H1 (cell line): ENCODE data around the gene PRELID2. TPM values are rescaled to one million over a fixed set of nuclear protein-coding genes. Genes with fewer than 3 reads are reported as not detected.

Source experiments
- CHD7 ChIP-seq: fragments of 300-600 bp; sonication (generic); IDR thresholded peaks from 2 replicates; pipeline ENCODE4 v1.7.1; 2012; ENCODE audit warnings: low read length, moderate library complexity, mild to moderate bottlenecking, inconsistent platforms; ENCODE audit not compliant: insufficient replicate concordance
- polyA plus RNA-seq, 7 experiments: library from polyadenylated mRNA; depleted of rRNA in 3 of 7; stranded (reverse) in 5 of 7; unstranded in 2 of 7; fragments of >200 nt in 5 of 7; fragments of 200-250 nt in 2 of 7; gene quantifications; 1 replicate in 5 of 7; 2 replicates in 1 of 7; 4 replicates in 1 of 7; pipeline versions ENCODE4 v1.2.1 to v1.2.3, GENCODE V29; 2011 to 2013; ENCODE audit warnings: missing spikeins in 2 of 7, mixed read lengths in 2 of 7
- total RNA-seq: library from RNA; stranded (reverse); fragmentation: NEBNext Ultra II Directional; extraction: Animal tissue kit (Norgen Biotek cat#: 25700); gene quantifications from 2 replicates; pipeline ENCODE4 v1.2.1, GENCODE V29; 2021

Gene PRELID2
- total and polyA plus RNA-seq, 2 of the 8 experiments (the other 6 are each of a cell fraction or from before 2014, with no cell fraction given): 2.2 to 7.8 TPM

- TF ChIP-seq CHD7: no peak
Observed at GRCh38 chr5:145859897-145860296, 24.8 kb upstream of the PRELID2 start (continued).
